ENCODE data around the gene NPHP4.

DNA sequence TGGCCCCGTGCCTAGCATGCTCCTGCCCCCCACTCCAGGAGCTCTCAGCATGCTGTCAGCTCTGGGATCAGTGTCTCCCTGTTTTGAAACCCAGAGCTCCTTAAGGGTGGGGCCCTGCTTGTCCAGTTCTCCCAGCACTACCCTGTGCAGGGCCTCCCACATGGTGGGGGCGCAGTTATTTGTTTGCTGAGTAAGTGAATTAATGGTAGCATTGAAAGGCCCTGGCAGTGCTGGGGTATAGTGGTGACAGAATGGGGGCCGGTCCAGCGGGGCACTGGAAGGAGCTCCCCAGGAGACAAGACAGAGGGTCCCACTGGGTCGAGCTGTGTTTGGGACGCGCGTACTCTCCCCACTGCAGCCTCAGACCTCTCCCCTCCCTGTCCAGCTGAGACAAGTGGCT is 99.9 kb downstream of the NPHP4 start:
- no peak for TF ChIP-seq CTCF (IDR thresholded peaks at IDR 0.05)
- TF ChIP-seq, protein P1, sequence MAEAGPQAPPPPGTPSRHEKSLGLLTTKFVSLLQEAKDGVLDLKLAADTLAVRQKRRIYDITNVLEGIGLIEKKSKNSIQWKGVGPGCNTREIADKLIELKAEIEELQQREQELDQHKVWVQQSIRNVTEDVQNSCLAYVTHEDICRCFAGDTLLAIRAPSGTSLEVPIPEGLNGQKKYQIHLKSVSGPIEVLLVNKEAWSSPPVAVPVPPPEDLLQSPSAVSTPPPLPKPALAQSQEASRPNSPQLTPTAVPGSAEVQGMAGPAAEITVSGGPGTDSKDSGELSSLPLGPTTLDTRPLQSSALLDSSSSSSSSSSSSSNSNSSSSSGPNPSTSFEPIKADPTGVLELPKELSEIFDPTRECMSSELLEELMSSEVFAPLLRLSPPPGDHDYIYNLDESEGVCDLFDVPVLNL (CRISPR knock-in tag; IDR thresholded peaks at IDR 0.05; ENCODE audit: borderline replicate concordance, low read depth), result no peak
- no peak for TF ChIP-seq NR3C1 (CRISPR knock-in tag; conservative IDR thresholded peaks at IDR 0.05; ENCODE audit: low read depth)
- TF ChIP-seq, protein P2, sequence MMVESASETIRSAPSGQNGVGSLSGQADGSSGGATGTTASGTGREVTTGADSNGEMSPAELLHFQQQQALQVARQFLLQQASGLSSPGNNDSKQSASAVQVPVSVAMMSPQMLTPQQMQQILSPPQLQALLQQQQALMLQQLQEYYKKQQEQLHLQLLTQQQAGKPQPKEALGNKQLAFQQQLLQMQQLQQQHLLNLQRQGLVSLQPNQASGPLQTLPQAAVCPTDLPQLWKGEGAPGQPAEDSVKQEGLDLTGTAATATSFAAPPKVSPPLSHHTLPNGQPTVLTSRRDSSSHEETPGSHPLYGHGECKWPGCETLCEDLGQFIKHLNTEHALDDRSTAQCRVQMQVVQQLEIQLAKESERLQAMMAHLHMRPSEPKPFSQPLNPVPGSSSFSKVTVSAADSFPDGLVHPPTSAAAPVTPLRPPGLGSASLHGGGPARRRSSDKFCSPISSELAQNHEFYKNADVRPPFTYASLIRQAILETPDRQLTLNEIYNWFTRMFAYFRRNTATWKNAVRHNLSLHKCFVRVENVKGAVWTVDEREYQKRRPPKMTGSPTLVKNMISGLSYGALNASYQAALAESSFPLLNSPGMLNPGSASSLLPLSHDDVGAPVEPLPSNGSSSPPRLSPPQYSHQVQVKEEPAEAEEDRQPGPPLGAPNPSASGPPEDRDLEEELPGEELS (CRISPR knock-in tag; IDR thresholded peaks at IDR 0.05), result no peak
- no peak for TF ChIP-seq NR1H2 (CRISPR knock-in tag; IDR thresholded peaks at IDR 0.05)
